ENCODE results near the gene CBLC.

DNA sequence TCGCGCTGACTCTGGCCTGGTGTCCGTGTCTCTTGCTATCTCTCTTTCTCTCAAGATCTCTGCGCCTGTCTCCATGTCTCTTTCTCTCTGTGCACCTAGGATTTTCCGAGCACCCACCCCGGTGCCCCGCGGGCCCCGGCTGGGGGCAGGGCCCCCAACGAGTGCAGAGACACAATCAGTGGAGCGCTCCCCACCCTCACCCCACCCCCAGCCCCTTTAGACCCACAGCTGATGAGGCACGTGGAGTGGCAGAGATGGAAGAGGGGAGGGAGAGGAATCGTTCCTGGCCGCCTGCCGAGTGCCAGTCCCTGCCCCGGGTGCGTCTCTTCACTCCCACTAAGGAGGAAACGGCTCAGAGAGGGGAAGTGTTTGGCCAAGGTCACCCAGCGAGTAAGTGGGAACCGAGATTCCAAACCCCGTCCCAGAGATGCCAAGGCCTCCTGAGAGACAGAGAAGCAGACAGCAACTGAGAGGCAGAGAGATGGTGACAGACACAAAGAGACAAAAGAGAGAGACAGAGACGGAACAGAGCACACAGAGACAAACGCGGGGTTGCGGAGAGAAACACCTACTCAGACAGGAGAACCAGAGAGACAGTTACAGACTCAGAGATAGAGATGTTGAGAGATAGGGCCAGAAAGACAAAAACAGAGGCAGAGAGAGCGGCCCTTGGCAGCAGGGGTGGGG, 29.8 kb upstream of the CBLC start:
- TF ChIP-seq ZNF664 (tag by site-specific recombination; IDR thresholded peaks at IDR 0.05) (no peak), ZNF768 (tag by site-specific recombination; IDR thresholded peaks at IDR 0.05) (peak; percentile 99), KLF17 (tag by site-specific recombination; IDR thresholded peaks at IDR 0.05) (peak; percentile 31; the same call in 1 of the 2 replicates), YY1 (tag by site-specific recombination; IDR thresholded peaks at IDR 0.05) (no peak), ZNF223 (tag by site-specific recombination; IDR thresholded peaks at IDR 0.05) (no peak)
- TF ChIP-seq, protein P1, sequence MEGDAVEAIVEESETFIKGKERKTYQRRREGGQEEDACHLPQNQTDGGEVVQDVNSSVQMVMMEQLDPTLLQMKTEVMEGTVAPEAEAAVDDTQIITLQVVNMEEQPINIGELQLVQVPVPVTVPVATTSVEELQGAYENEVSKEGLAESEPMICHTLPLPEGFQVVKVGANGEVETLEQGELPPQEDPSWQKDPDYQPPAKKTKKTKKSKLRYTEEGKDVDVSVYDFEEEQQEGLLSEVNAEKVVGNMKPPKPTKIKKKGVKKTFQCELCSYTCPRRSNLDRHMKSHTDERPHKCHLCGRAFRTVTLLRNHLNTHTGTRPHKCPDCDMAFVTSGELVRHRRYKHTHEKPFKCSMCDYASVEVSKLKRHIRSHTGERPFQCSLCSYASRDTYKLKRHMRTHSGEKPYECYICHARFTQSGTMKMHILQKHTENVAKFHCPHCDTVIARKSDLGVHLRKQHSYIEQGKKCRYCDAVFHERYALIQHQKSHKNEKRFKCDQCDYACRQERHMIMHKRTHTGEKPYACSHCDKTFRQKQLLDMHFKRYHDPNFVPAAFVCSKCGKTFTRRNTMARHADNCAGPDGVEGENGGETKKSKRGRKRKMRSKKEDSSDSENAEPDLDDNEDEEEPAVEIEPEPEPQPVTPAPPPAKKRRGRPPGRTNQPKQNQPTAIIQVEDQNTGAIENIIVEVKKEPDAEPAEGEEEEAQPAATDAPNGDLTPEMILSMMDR (tag by site-specific recombination; IDR thresholded peaks at IDR 0.05): no peak
- TF ChIP-seq, protein P2, sequence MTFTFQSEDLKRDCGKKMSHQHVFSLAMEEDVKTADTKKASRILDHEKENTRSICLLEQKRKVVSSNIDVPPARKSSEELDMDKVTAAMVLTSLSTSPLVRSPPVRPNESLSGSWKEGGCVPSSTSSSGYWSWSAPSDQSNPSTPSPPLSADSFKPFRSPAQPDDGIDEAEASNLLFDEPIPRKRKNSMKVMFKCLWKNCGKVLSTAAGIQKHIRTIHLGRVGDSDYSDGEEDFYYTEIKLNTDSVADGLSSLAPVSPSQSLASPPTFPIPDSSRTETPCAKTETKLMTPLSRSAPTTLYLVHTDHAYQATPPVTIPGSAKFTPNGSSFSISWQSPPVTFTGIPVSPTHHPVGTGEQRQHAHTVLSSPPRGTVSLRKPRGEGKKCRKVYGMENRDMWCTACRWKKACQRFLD (tag by site-specific recombination; IDR thresholded peaks at IDR 0.05): no peak
